Measurements from ENCODE around the gene ANKRD13D.

Gene ANKRD13D

DNA sequence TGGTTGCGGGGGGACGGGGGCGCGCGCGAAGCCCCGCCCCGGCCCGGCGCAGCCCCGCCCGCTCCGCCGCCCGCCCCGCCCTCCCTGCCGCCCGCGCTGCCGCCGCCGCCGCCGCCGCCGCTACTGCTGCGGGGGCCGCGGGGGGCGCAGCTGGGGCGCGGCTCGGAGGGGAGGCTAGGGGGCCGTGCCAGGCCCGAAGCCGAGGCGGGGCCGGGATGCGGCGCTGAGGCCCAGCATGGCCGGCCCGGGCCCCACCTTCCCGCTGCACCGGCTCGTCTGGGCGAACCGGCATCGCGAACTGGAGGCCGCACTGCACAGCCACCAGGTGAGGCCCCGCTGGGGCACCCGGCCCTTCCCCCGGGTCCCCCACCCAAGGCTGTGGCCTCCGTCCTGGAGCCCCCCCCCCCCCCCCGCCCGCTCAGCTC, at the start of gene ANKRD13D:
Gene ANKRD13D (plus strand): TSS at position 78 of the 425 bp plus-strand sequence. CDS start 158 bp downstream, at position 236.
- DNase-seq (ENCODE audit: low read depth in 1 of 2, low spot score in 1 of 2) = no peak
- in situ Hi-C loops (cut with HindIII; ENCODE audit: low pct_unique_long_range_greater_than_20kb, low sequenced_read_pairs) = no loop called here
- TF ChIP-seq JUND (IDR thresholded peaks at IDR 0.05; ENCODE audit: low read depth) = no peak

GRCh38 chr11:67239783-67240575, 49.1 kb upstream of the ANKRD13D start:
- TF ChIP-seq JUND (IDR thresholded peaks at IDR 0.05; ENCODE audit: low read depth) = no peak
- in situ Hi-C loops (cut with HindIII; ENCODE audit: low pct_unique_long_range_greater_than_20kb, low sequenced_read_pairs) = no loop called here
- DNase-seq (ENCODE audit: low read depth in 1 of 2, low spot score in 1 of 2) = peak; percentile 82 to 99

DNA sequence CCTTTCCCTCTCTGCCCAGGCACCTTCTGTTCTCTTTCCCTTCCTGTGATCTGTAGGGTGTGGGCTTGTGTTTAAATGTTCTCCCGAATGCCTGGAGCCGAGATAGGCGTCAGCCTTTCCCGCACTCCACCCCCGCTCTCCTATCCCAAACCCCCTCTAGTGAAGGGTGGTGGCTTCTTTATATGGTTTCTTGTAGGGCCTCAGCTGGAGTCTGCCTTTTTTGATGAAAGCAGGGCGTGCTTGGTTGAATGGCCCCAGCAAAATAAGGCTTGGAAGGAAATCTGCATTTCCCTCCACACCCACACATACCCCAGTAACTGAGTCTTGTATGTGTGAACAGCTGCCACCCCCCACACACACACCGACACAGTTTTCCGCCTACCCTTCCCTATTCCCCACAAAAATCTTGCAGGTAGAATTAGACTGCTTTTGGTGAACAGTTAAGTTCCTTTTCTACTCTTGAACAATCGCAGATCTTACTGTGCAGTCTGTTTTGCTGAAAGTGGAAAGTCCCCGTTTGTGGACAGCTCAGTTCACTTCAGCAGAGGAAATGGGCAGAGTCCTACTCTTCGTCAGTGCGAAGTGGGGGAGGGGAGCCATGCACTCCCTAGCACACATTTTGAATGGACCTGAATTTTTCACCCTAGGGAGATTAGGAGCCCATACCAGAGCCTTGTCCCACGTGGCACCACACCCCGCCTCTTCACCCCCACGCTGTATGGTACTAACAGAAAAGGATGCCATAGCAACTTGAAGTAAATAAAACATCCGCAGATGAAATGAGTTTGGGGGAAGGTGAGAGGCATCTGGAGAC, 48.3 kb upstream of the ANKRD13D start:
- no peak for TF ChIP-seq JUND (IDR thresholded peaks at IDR 0.05; ENCODE audit: low read depth)
- peak in 1 of 2 experiments; percentile 86 for DNase-seq (ENCODE audit: low read depth in 1 of 2, low spot score in 1 of 2)
- in situ Hi-C loops (cut with HindIII; ENCODE audit: low pct_unique_long_range_greater_than_20kb, low sequenced_read_pairs) = no loop called here

GRCh38 chr11:67242548-67242947, 46.6 kb upstream of the ANKRD13D start:
- no peak for TF ChIP-seq JUND (IDR thresholded peaks at IDR 0.05; ENCODE audit: low read depth)
- no peak for DNase-seq (ENCODE audit: low read depth in 1 of 2, low spot score in 1 of 2)
- in situ Hi-C loops (cut with HindIII; ENCODE audit: low pct_unique_long_range_greater_than_20kb, low sequenced_read_pairs) = no loop called here

DNA sequence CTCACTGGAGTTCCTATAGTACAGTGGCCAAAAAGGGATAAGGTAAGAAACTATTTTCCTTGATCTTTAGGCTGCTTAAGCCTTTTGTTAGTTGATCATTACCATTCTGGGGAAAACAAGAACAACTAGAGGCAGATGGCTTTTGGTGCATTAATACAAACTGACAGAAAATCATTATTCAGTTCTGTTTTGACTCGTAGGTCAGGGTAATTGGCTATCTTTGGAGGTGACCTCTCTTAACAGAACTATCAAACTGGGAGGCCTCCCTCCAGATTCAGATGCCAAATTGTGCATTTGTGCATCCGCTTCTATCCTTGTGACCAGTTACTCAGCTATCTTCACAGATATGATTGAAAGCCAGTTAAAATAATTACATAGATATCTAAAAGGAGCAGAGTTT, 46.1 kb upstream of the ANKRD13D start:
- in situ Hi-C loops (cut with HindIII; ENCODE audit: low pct_unique_long_range_greater_than_20kb, low sequenced_read_pairs) = no loop called here
- TF ChIP-seq JUND (IDR thresholded peaks at IDR 0.05; ENCODE audit: low read depth) = no peak
- DNase-seq (ENCODE audit: low read depth in 1 of 2, low spot score in 1 of 2) = no peak

DNA sequence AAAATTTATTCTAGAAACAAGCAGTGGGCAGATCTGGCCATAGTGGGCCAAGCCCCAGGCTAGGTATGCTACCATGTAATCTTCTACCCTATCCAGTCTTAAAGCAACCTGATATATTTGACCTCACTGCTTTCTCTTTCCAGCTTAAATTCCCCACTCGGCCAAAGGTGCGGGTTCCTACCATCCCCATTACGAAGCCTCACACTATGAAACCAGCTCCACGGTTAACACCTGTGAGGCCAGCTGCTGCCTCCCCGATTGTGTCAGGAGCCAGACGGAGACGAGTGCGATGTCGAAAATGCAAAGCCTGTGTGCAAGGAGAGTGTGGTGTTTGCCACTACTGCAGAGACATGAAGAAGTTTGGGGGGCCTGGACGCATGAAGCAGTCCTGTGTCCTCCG, 44.1 kb upstream of the ANKRD13D start:
- in situ Hi-C loops (cut with HindIII; ENCODE audit: low pct_unique_long_range_greater_than_20kb, low sequenced_read_pairs) = no loop called here
- TF ChIP-seq JUND (IDR thresholded peaks at IDR 0.05; ENCODE audit: low read depth) = no peak
- DNase-seq (ENCODE audit: low read depth in 1 of 2, low spot score in 1 of 2) = no peak

GRCh38 chr11:67247946-67248550, 41.1 kb upstream of the ANKRD13D start:
- TF ChIP-seq JUND (IDR thresholded peaks at IDR 0.05; ENCODE audit: low read depth) = no peak
- DNase-seq (ENCODE audit: low read depth in 1 of 2, low spot score in 1 of 2) = no peak
- in situ Hi-C loops (cut with HindIII; ENCODE audit: low pct_unique_long_range_greater_than_20kb, low sequenced_read_pairs) = no loop called here

DNA sequence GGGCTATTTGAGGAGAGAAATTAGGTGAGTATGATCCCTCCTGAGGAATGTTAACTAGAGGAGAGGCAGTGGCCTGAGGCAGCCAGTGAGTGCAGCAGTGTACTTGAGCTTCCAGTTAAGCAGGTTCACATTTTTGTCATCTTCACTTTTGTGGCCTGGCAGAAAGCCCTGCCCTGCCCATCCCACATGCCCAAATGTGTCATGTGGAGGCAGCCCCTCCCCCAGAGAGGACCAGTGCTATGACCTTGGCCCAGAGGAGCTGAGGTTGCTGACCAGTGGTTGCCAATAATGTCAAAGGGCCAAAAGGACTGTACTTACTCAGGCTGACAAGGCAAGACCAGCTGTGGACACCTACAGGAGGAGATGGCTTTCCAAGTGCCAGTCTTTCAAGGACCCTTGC, 40.5 kb upstream of the ANKRD13D start:
- peak; percentile 91 for TF ChIP-seq JUND (IDR thresholded peaks at IDR 0.05; ENCODE audit: low read depth)
- in situ Hi-C loops (cut with HindIII; ENCODE audit: low pct_unique_long_range_greater_than_20kb, low sequenced_read_pairs) = no loop called here
- peak; percentile 96 to 100 for DNase-seq (ENCODE audit: low read depth in 1 of 2, low spot score in 1 of 2)

- in situ Hi-C loops (cut with HindIII; ENCODE audit: low pct_unique_long_range_greater_than_20kb, low sequenced_read_pairs) = no loop called here
- DNase-seq (ENCODE audit: low read depth in 1 of 2, low spot score in 1 of 2) = no peak
- TF ChIP-seq JUND (IDR thresholded peaks at IDR 0.05; ENCODE audit: low read depth) = no peak
These were observed 38.8 kb upstream of the ANKRD13D start for GRCh38 chr11:67250059-67251043.

- in situ Hi-C loops (cut with HindIII; ENCODE audit: low pct_unique_long_range_greater_than_20kb, low sequenced_read_pairs) = no loop called here
- no peak for DNase-seq (ENCODE audit: low read depth in 1 of 2, low spot score in 1 of 2)
- TF ChIP-seq JUND (IDR thresholded peaks at IDR 0.05; ENCODE audit: low read depth) = no peak
These were observed 37.3 kb upstream of the ANKRD13D start for GRCh38 chr11:67251841-67252240.

- peak in 1 of 2 experiments; percentile 85 for DNase-seq (ENCODE audit: low read depth in 1 of 2, low spot score in 1 of 2)
- in situ Hi-C loops (cut with HindIII; ENCODE audit: low pct_unique_long_range_greater_than_20kb, low sequenced_read_pairs) = no loop called here
- no peak for TF ChIP-seq JUND (IDR thresholded peaks at IDR 0.05; ENCODE audit: low read depth)
These were observed 36.3 kb upstream of the ANKRD13D start for GRCh38 chr11:67252831-67253239.

Measured in T47D (cell line).